ENCODE data around the gene TCEANC2.

The TCEANC2 gene

GRCh38 chr1:54124472-54124871 is 71.1 kb downstream of the TCEANC2 start:
- Histone ChIP-seq H3K4me3 (IDR thresholded peaks at IDR 0.05; ENCODE audit: insufficient read depth, low read depth, low read length) (no peak overlapping the region), H3K36me3 (ENCODE audit: insufficient read depth) (no peaks in the 10 kb centered on the region), H3K4me1 (ENCODE audit: low read depth, poor library complexity, severe bottlenecking) (peaks cover 10% of the 10 kb centered on the region), H3K79me2 (ENCODE audit: insufficient read depth, low read depth) (no peaks in the 10 kb centered on the region), H3K4me2 (no peak overlapping the region), H4K20me1 (ENCODE audit: insufficient read depth) (no peaks in the 10 kb centered on the region), H3K9ac (no peak overlapping the region), H3K27ac (no peak overlapping the region), H3K27me3 (ENCODE audit: insufficient read depth, low read depth) (no peaks in the 10 kb centered on the region), H2AFZ (ENCODE audit: low read depth) (no peak overlapping the region)
- no peak for TF ChIP-seq CTCF (conservative IDR thresholded peaks at IDR 0.05; ENCODE audit: low read depth, low read length)

- no peak overlapping the region for H3K4me2 ChIP-seq
- no peaks in the 10 kb centered on the region for H3K79me2 ChIP-seq (ENCODE audit: insufficient read depth, low read depth)
- no peak overlapping the region for H3K9ac ChIP-seq
- peaks cover 10% of the 10 kb centered on the region for H3K4me1 ChIP-seq (ENCODE audit: low read depth, poor library complexity, severe bottlenecking)
- TF ChIP-seq CTCF (conservative IDR thresholded peaks at IDR 0.05; ENCODE audit: low read depth, low read length) = no peak
- no peaks in the 10 kb centered on the region for H4K20me1 ChIP-seq (ENCODE audit: insufficient read depth)
- no peak overlapping the region for H3K27ac ChIP-seq
- no peaks in the 10 kb centered on the region for H3K27me3 ChIP-seq (ENCODE audit: insufficient read depth, low read depth)
- no peaks in the 10 kb centered on the region for H3K36me3 ChIP-seq (ENCODE audit: insufficient read depth)
- no peak overlapping the region for H3K4me3 ChIP-seq (IDR thresholded peaks at IDR 0.05; ENCODE audit: insufficient read depth, low read depth, low read length)
- H2AFZ ChIP-seq (ENCODE audit: low read depth) = no peak overlapping the region
Observed at GRCh38 chr1:54124906-54125305, 71.5 kb downstream of the TCEANC2 start.

- H3K36me3 ChIP-seq (ENCODE audit: insufficient read depth) = no peaks in the 10 kb centered on the region
- no peaks in the 10 kb centered on the region for H3K79me2 ChIP-seq (ENCODE audit: insufficient read depth, low read depth)
- no peak for TF ChIP-seq CTCF (conservative IDR thresholded peaks at IDR 0.05; ENCODE audit: low read depth, low read length)
- H3K9ac ChIP-seq = no peak overlapping the region
- H3K4me2 ChIP-seq = no peak overlapping the region
- H2AFZ ChIP-seq (ENCODE audit: low read depth) = no peak overlapping the region
- H3K4me3 ChIP-seq (IDR thresholded peaks at IDR 0.05; ENCODE audit: insufficient read depth, low read depth, low read length) = no peak overlapping the region
- no peak overlapping the region for H3K27ac ChIP-seq
- no peaks in the 10 kb centered on the region for H3K27me3 ChIP-seq (ENCODE audit: insufficient read depth, low read depth)
- peaks cover 10% of the 10 kb centered on the region for H3K4me1 ChIP-seq (ENCODE audit: low read depth, poor library complexity, severe bottlenecking)
- no peaks in the 10 kb centered on the region for H4K20me1 ChIP-seq (ENCODE audit: insufficient read depth)
Observed at GRCh38 chr1:54125386-54126070, 72.1 kb downstream of the TCEANC2 start.

GRCh38 chr1:54126271-54126815 is 72.9 kb downstream of the TCEANC2 start:
- Histone ChIP-seq H3K79me2 (ENCODE audit: insufficient read depth, low read depth) (no peaks in the 10 kb centered on the region), H3K4me2 (no peak overlapping the region), H3K27ac (no peak overlapping the region), H3K36me3 (ENCODE audit: insufficient read depth) (no peaks in the 10 kb centered on the region), H2AFZ (ENCODE audit: low read depth) (no peak overlapping the region), H3K4me1 (ENCODE audit: low read depth, poor library complexity, severe bottlenecking) (peaks cover 8% of the 10 kb centered on the region), H3K4me3 (IDR thresholded peaks at IDR 0.05; ENCODE audit: insufficient read depth, low read depth, low read length) (no peak overlapping the region), H3K9ac (no peak overlapping the region), H3K27me3 (ENCODE audit: insufficient read depth, low read depth) (no peaks in the 10 kb centered on the region), H4K20me1 (ENCODE audit: insufficient read depth) (no peaks in the 10 kb centered on the region)
- TF ChIP-seq CTCF (conservative IDR thresholded peaks at IDR 0.05; ENCODE audit: low read depth, low read length) = no peak
